Stimulated activated CD8-positive, alpha-beta memory T cell treated with anti-CD3 and anti-CD28 coated beads, Interleukin-4, amount 100 ng/mL, for 4 hours (primary cell): ENCODE results near the gene YWHAQ.

Source experiments
- DNase-seq, 2 donors: peaks; one replicate each; pipeline ENCODE4 v3.0.0-alpha.2; 2020; ENCODE audit warnings: low read depth in 2 of 2, low spot score in 1 of 2

YWHAQ gene

GRCh38 chr2:9655441-9656269, 24.9 kb upstream of the YWHAQ start:
- peak; percentile 8 to 12 for DNase-seq

GRCh38 chr2:9654452-9655100, 23.8 kb upstream of the YWHAQ start:
- no peak for DNase-seq

GRCh38 chr2:9653485-9654271, 22.9 kb upstream of the YWHAQ start:
- DNase-seq = no peak

GRCh38 chr2:9652898-9653479, 22.2 kb upstream of the YWHAQ start:
- no peak for DNase-seq

GRCh38 chr2:9652267-9652666, 21.5 kb upstream of the YWHAQ start:
- no peak for DNase-seq

GRCh38 chr2:9650119-9650821, 19.5 kb upstream of the YWHAQ start:
- no peak for DNase-seq

GRCh38 chr2:9649261-9649660, 18.5 kb upstream of the YWHAQ start:
- no peak for DNase-seq

GRCh38 chr2:9648821-9649220, 18.0 kb upstream of the YWHAQ start:
- no peak for DNase-seq

- no peak for DNase-seq
Measured at GRCh38 chr2:9647884-9648283, 17.1 kb upstream of the YWHAQ start.

- no peak for DNase-seq
Measured at GRCh38 chr2:9646196-9647030, 15.6 kb upstream of the YWHAQ start.

GRCh38 chr2:9644603-9645002, 13.8 kb upstream of the YWHAQ start:
- DNase-seq = no peak

GRCh38 chr2:9644021-9644420, 13.2 kb upstream of the YWHAQ start:
- DNase-seq = no peak

GRCh38 chr2:9641641-9642040, 10.8 kb upstream of the YWHAQ start:
- DNase-seq = no peak

- no peak for DNase-seq
Measured at GRCh38 chr2:9640403-9641104, 9.8 kb upstream of the YWHAQ start.

- no peak for DNase-seq
Measured at GRCh38 chr2:9639740-9640343, 9.0 kb upstream of the YWHAQ start.

GRCh38 chr2:9639000-9639602, 8.3 kb upstream of the YWHAQ start:
- no peak for DNase-seq

GRCh38 chr2:9638532-9638931, 7.7 kb upstream of the YWHAQ start:
- DNase-seq = no peak

GRCh38 chr2:9637330-9637729, 6.5 kb upstream of the YWHAQ start:
- DNase-seq = no peak

GRCh38 chr2:9634133-9634532, 3.3 kb upstream of the YWHAQ start:
- no peak for DNase-seq
